HG03196 (cell line): ENCODE measurements around the gene GPR160.
A peak's percentile ranks its signal among the peaks of the same experiment; 100 is the strongest.
"Not testable (repeated sequence)": the region's sequence is repeated elsewhere in the genome, so short reads cannot be mapped to it uniquely, and the experiment has no call there.

ENCODE experiments used
- ATAC-seq: cut with Tn5 transposase; IDR thresholded peaks from one replicate; pipeline ENCODE4 v1.9.1; 2021; ENCODE audit not compliant: unreplicated experiment

Gene GPR160

GRCh38 chr3:170109579-170110293 lies 71.9 kb downstream of the GPR160 start:
- no peak for ATAC-seq

DNA sequence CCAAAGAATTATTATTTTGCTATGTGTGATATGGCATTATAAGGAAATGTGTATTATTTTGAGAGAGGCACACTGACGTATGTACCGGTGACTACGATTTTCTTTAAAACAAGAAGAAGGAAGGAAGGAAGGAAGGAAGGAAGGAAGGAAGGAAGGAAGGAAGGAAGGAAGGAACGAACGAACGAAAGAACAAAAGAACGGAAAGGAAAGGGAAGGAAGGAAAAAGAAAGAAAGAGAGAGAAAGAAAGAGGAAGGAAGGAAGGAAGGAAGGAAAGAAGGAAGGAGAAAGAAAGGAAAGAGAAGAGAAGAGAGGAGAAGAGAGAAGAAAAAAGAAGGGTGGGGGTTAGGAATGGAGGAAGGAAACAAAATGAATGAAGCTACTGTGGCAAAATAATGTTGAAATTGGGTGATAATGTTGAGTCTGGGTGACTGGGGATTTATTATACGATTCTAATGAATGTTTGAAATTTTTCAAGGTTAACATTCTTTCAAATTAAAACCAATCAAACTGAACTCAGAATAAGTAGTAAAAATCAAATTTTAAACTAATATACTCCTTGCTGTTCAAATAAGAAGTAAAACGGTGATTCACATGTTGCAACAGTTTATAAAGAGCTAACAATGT lies 73.5 kb downstream of the GPR160 start:
- ATAC-seq, result no peak

- ATAC-seq, result not testable (repeated sequence)
Measured at GRCh38 chr3:170114165-170114564, 76.4 kb downstream of the GPR160 start.

DNA sequence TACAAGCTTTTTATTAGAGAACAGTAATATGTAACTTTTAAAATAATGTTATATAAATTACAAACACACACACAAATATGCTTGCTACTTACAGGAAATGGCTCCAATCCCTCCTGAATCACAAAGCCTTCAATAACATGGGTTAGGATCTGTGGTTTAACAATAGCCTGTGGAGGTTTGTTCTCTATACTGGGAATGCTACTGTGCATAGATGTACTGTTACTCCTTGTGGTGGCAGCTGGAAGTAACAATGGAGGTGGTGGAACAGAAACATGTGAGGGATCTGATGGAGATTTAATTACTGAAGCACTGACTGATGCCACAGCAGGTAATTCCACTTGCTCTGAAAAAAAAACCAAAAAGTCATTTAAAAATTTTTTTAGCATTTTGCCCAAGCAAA lies 79.3 kb downstream of the GPR160 start:
- no peak for ATAC-seq

DNA sequence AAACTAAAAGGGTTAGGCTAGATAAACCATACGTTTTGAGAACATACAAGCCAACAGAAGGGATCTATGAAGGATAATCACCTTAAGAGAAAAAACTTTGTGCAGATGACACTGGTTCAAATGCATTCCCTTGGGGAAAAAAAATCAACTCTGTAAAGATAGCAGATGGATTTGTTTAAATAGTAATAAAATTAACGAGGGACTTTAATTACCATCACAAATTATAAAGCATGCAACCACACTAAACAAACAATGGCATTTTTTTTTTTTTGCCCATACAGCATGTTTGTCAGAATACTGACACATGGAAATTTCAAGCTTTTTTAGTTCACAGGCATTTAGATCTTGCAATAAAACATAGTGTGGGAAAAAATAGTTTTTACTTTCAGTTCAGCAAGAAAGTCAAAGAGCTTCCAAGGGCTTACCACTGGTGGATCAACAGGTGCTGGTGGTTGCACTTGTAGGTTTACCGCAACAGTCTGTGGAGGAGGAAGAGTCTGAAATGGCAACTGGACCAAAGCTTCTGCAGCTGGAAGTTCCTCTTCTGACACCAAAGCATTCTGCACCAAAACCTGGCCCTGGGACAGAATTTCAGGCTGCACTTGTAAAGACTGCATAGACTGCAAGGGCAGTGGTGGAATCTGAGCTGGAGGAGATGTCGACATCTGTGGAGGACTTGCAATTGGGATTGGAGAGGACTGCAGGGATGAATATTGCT lies 90.6 kb downstream of the GPR160 start:
- ATAC-seq, result peak; percentile 87

- ATAC-seq, result peak; percentile 40
Measured at GRCh38 chr3:170128977-170129431, 91.2 kb downstream of the GPR160 start.

DNA sequence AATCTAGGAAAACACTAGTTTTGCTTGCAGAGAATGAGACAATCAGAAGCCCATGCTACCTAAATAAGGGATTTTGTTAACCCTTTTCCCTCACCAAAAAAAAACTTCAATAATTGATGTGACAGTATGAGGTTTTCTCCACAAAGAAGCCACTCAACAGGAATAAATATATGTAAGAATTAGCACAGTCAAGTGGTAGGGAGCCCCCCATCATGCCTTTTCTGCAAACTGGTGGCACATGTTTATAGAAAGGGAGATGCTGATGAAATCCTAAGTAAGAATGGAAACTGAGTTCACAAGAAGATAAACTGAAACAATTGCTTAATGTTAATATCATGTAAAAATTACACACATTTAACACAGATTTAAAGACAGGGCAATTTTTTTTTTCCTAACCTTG lies 92.7 kb downstream of the GPR160 start:
- no peak for ATAC-seq

DNA sequence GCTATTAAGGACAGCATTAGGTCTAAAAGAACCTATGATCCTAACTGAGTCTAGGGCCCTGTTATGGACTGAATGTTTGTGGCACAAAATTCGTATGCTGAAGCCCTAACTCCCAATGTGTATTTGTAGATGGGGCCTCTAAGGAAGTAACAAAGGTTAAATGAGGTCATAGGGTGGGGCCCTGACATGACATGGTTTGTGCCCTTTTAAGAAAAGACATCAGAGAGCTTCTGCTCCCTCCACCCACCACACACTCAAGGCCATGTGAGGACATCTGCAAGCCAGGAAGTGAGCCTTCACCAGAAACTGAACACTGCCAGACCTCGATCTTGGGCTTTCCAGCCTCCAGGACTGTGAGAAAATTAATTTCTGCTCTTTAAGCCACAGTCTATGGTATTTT lies 94.5 kb downstream of the GPR160 start:
- ATAC-seq, result no peak
